Endothelial cell (in vitro differentiated cells): ENCODE measurements around the gene PTPRN. TPM values are rescaled to one million over a fixed set of nuclear protein-coding genes. Genes with fewer than 3 reads are reported as not detected.

Experiments
- DNase-seq: peaks from one replicate; pipeline ENCODE4 v3.0.0; 2021; ENCODE audit warnings: low spot score
- H3K27ac Mint-ChIP-seq: one replicate; pipeline ENCODE4 v1.8.0; 2021; ENCODE audit warnings: mixed read lengths, inconsistent platforms; ENCODE audit not compliant: unreplicated experiment
- H3K27me3 Mint-ChIP-seq: one replicate; pipeline ENCODE4 v1.8.0; 2021; ENCODE audit warnings: mild to moderate bottlenecking, moderate library complexity, mixed read lengths, inconsistent platforms; ENCODE audit not compliant: unreplicated experiment
- H3K36me3 Mint-ChIP-seq: one replicate; pipeline ENCODE4 v1.8.0; 2021; ENCODE audit warnings: mild to moderate bottlenecking, low read depth, mixed read lengths, inconsistent platforms; ENCODE audit not compliant: unreplicated experiment
- H3K4me1 Mint-ChIP-seq: one replicate; pipeline ENCODE4 v1.8.0; 2021; ENCODE audit warnings: mild to moderate bottlenecking, mixed read lengths, inconsistent platforms; ENCODE audit not compliant: unreplicated experiment
- H3K4me3 Mint-ChIP-seq: one replicate; pipeline ENCODE4 v1.8.0; 2021; ENCODE audit warnings: mild to moderate bottlenecking, mixed read lengths, inconsistent platforms; ENCODE audit not compliant: unreplicated experiment
- H3K9me3 Mint-ChIP-seq: one replicate; pipeline ENCODE4 v1.8.0; 2021; ENCODE audit warnings: mixed read lengths, inconsistent platforms; ENCODE audit not compliant: unreplicated experiment
- CTCF ChIP-seq: fragments of 200-600 bp; sonication (generic); IDR thresholded peaks from one replicate; pipeline ENCODE4 v1.5.0; 2021; ENCODE audit warnings: antibody characterized with exemption; ENCODE audit not compliant: unreplicated experiment
- total RNA-seq: library from RNA; stranded (reverse); fragmentation: NEBNext Ultra II Directional; extraction: Animal tissue kit (Norgen Biotek cat#: 25700); gene quantifications from one replicate; pipeline ENCODE4 v1.2.1, GENCODE V29; 2021; ENCODE audit not compliant: unreplicated experiment

Gene PTPRN
- total RNA-seq, 1 donor from 2014 or later, result 1.1 TPM

DNA sequence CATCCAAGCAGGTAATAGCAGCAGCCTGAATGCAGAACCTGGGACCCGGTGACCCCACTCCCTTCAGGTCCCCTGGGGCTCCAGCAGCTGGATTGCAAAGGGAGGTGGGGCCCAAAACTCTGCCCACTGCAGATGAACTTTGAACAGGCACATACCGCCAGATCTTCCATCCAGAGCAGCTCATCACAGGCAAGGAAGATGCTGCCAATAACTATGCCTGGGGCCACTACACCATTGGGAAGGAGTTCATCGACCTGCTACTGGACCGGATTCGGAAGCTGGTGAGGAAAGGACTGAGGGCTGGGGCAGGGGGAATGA is 39.2 kb downstream of the PTPRN start:
- H3K36me3 Mint-ChIP-seq, result no peaks in the 10 kb centered on the region
- no peak for TF ChIP-seq CTCF
- peaks cover 5% of the 10 kb centered on the region for H3K4me1 Mint-ChIP-seq
- H3K27me3 Mint-ChIP-seq, result peaks cover 3% of the 10 kb centered on the region
- DNase-seq, result no peak
- H3K27ac Mint-ChIP-seq, result no peak overlapping the region
- H3K9me3 Mint-ChIP-seq, result no peaks in the 10 kb centered on the region
- no peak overlapping the region for H3K4me3 Mint-ChIP-seq

DNA sequence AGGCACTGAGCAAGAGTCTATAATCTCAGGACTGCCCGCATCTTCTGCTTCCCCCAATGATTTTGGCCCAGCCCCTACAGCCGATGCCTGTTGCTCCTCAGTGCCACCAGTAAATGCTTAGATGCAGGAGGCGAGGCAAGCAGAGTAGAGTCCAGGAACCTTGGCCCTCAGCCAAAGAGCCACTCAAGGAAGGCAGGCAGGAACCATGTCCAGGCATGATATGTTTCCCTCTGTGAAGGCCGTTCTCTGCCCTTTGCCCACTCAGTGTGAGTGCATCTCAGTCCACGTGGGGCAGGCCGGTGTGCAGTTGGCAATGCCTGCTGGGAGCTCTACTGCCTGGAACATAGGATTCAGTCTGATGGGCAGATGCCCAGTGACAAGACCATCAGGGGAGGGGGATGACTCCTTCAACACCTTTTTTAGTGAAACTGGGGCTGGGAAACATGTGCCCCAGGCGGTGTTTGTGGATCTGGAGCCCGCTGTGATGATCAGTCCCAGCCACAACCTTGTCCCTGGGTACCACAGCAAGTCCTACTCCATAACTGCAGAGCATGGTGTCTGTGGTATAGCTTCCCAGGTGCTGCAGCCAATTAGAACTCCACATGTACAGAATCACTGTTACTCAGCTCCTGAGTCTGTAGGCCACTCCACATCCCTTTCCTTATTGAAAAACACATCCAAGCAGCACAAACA is 39.7 kb downstream of the PTPRN start:
- Mint-ChIP-seq H3K27me3 (peaks cover 3% of the 10 kb centered on the region), H3K9me3 (no peaks in the 10 kb centered on the region), H3K4me3 (no peak overlapping the region), H3K27ac (no peak overlapping the region), H3K4me1 (peaks cover 3% of the 10 kb centered on the region), H3K36me3 (no peaks in the 10 kb centered on the region)
- DNase-seq, result no peak
- TF ChIP-seq CTCF, result no peak

DNA sequence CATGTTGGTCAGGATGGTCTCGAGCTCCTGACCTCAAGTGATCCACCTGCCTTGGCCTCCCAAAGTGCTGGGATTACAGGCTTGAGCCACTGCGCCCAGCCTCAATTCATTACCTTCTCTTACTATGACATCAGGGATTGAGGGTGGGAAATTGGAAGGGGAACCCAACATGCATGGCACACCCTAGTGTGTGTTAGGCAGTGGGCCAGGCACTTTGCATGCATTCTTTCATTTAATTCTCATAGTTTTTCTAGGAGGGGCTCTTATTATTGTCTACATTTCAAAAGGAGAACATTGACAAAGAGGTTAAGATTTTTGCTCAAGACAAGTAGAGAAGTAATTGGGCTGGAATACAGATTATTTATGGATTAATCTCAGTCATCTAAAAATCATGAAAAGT is 40.9 kb downstream of the PTPRN start:
- DNase-seq, result no peak
- no peaks in the 10 kb centered on the region for H3K36me3 Mint-ChIP-seq
- H3K9me3 Mint-ChIP-seq, result no peaks in the 10 kb centered on the region
- TF ChIP-seq CTCF, result no peak
- H3K4me1 Mint-ChIP-seq, result peaks cover 2% of the 10 kb centered on the region
- H3K27ac Mint-ChIP-seq, result no peak overlapping the region
- peaks cover 3% of the 10 kb centered on the region for H3K27me3 Mint-ChIP-seq
- no peak overlapping the region for H3K4me3 Mint-ChIP-seq

- Mint-ChIP-seq H3K9me3 (no peaks in the 10 kb centered on the region), H3K4me3 (no peak overlapping the region), H3K27me3 (peaks cover 4% of the 10 kb centered on the region), H3K4me1 (peaks cover 3% of the 10 kb centered on the region), H3K36me3 (no peaks in the 10 kb centered on the region), H3K27ac (no peak overlapping the region)
- DNase-seq, result no peak
- no peak for TF ChIP-seq CTCF
These were observed 42.3 kb downstream of the PTPRN start for GRCh38 chr2:219266886-219267285.

GRCh38 chr2:219266232-219266631 is 43.0 kb downstream of the PTPRN start:
- peaks cover 9% of the 10 kb centered on the region for H3K4me1 Mint-ChIP-seq
- no peaks in the 10 kb centered on the region for H3K36me3 Mint-ChIP-seq
- TF ChIP-seq CTCF, result no peak
- no peaks in the 10 kb centered on the region for H3K9me3 Mint-ChIP-seq
- peaks cover 2% of the 10 kb centered on the region for H3K27me3 Mint-ChIP-seq
- DNase-seq, result no peak
- no peak overlapping the region for H3K27ac Mint-ChIP-seq
- no peak overlapping the region for H3K4me3 Mint-ChIP-seq
